Chondrocyte (in vitro differentiated cells): ENCODE results near the gene ALDH3A2. TPM values are rescaled to one million over a fixed set of nuclear protein-coding genes. Genes with fewer than 3 reads are reported as not detected.

Source experiments
- DNase-seq: peaks from one replicate; pipeline ENCODE4 v3.0.0; 2021; ENCODE audit warnings: mixed read lengths, low spot score
- H3K27ac Mint-ChIP-seq: one replicate; pipeline ENCODE4 v1.8.0; 2021; ENCODE audit warnings: mild to moderate bottlenecking, moderate library complexity, mixed read lengths; ENCODE audit not compliant: unreplicated experiment
- H3K27me3 Mint-ChIP-seq: 2 replicates; pipeline ENCODE4 v1.8.0; 2021; ENCODE audit warnings: low read depth, mixed read lengths
- H3K36me3 Mint-ChIP-seq: 2 replicates; pipeline ENCODE4 v1.8.0; 2021; ENCODE audit warnings: low read depth, mixed read lengths
- H3K4me1 Mint-ChIP-seq: 2 replicates; pipeline ENCODE4 v1.8.0; 2021; ENCODE audit warnings: low read depth, mild to moderate bottlenecking, mixed read lengths
- H3K4me3 Mint-ChIP-seq: one replicate; pipeline ENCODE4 v1.8.0; 2021; ENCODE audit warnings: mild to moderate bottlenecking, moderate library complexity, mixed read lengths; ENCODE audit not compliant: unreplicated experiment
- H3K9me3 Mint-ChIP-seq: 2 replicates; pipeline ENCODE4 v1.8.0; 2021; ENCODE audit warnings: low read depth, mixed read lengths
- total RNA-seq: library from RNA; stranded (reverse); gene quantifications from 3 replicates; pipeline ENCODE4 v1.2.1, GENCODE V29; 2021
- TF ChIP-seq, protein P1 (sequence below): fragments of 200-600 bp; sonication (generic); IDR thresholded peaks from 2 replicates; pipeline ENCODE4 v1.5.0; 2021; ENCODE audit warnings: antibody characterized with exemption, mild to moderate bottlenecking, moderate library complexity

ALDH3A2 gene
- total RNA-seq, 1 donor from 2014 or later, result 26.5 TPM

DNA sequence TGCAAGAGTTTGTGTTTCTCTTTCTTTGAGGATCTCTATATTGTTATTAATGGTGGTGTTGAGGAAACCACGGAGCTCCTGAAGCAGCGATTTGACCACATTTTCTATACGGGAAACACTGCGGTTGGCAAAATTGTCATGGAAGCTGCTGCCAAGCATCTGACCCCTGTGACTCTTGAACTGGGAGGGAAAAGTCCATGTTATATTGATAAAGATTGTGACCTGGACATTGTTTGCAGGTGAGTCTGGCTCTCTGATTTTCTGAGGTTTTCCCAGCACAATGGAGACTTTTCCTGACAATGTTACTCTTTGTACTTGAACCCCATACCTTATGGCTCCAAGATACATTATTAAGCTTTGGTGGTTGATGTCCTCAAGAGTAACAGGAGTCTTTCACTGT lies 7.8 kb downstream of the ALDH3A2 start:
- Mint-ChIP-seq H3K4me3 (no peak overlapping the region), H3K36me3 (peaks cover 20% of the 10 kb centered on the region), H3K27me3 (no peaks in the 10 kb centered on the region), H3K27ac (no peak overlapping the region), H3K4me1 (peaks cover 14% of the 10 kb centered on the region), H3K9me3 (no peaks in the 10 kb centered on the region)
- no peak for DNase-seq
- TF ChIP-seq, protein P1, sequence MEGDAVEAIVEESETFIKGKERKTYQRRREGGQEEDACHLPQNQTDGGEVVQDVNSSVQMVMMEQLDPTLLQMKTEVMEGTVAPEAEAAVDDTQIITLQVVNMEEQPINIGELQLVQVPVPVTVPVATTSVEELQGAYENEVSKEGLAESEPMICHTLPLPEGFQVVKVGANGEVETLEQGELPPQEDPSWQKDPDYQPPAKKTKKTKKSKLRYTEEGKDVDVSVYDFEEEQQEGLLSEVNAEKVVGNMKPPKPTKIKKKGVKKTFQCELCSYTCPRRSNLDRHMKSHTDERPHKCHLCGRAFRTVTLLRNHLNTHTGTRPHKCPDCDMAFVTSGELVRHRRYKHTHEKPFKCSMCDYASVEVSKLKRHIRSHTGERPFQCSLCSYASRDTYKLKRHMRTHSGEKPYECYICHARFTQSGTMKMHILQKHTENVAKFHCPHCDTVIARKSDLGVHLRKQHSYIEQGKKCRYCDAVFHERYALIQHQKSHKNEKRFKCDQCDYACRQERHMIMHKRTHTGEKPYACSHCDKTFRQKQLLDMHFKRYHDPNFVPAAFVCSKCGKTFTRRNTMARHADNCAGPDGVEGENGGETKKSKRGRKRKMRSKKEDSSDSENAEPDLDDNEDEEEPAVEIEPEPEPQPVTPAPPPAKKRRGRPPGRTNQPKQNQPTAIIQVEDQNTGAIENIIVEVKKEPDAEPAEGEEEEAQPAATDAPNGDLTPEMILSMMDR, result no peak

DNA sequence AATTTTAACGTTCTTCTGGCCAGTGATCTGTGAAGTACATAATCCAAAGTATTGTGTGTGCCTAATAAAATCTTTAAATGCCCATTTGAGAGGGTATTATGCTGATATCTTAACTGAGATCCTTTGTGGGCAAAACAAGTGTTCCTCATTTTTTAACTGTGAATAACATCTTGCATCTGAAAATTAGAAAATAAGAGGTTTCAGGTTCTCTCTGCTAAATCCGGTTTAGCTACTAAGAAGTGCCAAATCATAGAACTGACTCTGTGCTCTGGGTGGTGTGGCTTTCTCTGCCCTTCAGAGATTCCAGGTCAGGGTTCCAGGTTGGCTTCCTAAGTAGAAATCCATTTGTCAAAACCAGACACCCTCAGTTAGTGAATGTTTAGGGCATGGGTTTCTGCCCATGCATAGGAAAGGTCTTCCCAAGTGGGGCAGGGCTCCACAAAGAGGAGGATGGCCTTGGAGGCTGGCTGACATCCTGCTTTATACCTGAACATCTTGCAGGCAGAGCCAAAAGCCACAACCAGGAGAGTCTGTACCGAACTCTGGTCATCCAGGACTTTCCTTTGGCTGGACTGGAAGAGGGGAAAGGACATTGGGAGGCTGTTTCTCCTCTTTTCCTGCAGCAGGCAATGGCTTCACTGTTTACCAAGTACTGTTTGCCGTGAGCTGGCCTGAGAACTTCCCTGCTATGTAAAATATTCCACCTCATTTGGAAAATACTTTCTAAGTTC lies 8.5 kb downstream of the ALDH3A2 start:
- no peak for DNase-seq
- Mint-ChIP-seq H3K9me3 (no peaks in the 10 kb centered on the region), H3K27ac (no peak overlapping the region), H3K27me3 (no peaks in the 10 kb centered on the region), H3K4me1 (peaks cover 7% of the 10 kb centered on the region), H3K4me3 (no peak overlapping the region), H3K36me3 (peaks cover 20% of the 10 kb centered on the region)
- TF ChIP-seq, protein P1, result no peak

DNA sequence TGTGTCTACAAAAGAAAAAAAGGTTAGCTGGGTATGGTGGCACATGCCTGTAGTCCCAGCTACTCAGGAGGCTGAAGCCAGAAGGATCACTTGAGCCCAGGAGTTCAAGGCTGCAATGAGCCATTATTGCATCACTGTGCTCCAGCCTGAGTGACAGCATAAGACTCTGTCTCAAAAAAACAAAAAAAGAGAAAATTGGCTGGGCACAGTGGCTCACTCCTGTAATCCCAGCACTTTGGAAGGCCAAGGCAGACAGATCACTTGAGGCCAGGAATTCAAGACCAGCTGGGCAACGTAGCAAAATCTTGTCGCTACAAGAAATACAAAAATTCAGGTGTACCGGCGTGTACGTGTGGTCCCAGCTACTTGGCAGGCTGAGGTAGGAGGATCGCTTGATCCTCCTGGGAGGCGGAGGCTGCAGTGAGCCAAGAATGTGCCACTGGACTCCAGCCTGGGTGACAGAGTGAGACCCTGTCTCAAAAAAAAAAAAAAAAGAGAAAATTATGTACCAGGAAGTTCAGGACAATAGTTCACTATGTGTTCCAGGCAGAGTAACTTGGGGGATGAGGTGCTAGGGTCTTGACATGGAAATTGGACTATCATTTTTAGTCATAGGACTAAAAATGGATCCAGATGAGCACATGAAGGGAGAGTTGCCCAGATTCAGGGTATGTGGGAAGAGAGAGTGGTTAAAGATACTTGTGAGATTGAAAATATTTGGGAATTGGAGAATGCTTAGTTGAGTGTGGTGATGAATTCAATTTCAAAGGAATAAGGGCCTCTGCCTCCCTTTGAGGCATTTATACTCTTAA lies 11.0 kb downstream of the ALDH3A2 start:
- Mint-ChIP-seq H3K4me1 (no peaks in the 10 kb centered on the region), H3K27ac (no peak overlapping the region), H3K27me3 (no peaks in the 10 kb centered on the region), H3K4me3 (no peak overlapping the region), H3K36me3 (peaks cover 21% of the 10 kb centered on the region), H3K9me3 (no peaks in the 10 kb centered on the region)
- TF ChIP-seq, protein P1, result no peak
- DNase-seq, result no peak

DNA sequence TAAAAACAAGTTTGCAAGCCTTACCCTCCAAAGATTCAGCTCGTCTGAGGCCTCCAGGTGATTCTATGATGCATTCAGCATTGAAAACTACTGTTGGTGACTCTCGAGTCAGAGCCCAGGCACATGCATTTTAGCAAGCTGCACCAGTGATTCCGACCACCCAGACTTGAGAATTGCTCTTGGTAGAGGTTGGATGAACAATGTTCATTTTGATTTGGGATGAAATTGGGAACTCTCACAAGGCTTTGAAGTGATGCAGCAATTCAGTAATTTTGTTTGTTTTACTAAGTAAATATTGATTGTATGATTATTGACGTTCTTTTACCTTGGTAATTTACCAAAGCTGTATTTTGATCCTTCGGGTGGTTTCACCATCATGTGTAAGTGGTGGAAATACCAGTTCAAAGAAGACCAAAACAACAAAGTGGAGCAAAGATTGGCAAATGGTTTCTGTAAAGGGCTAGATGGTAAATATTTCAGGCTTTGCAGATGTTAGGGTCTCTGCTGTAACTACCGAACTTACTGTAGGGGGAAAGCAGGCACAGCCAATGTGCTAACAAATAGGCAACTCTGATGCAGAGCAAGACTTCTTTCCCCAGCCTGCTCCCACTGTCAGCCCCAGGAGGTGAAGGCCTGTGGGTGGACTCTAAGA lies 11.8 kb downstream of the ALDH3A2 start:
- no peaks in the 10 kb centered on the region for H3K9me3 Mint-ChIP-seq
- no peaks in the 10 kb centered on the region for H3K27me3 Mint-ChIP-seq
- no peak overlapping the region for H3K4me3 Mint-ChIP-seq
- TF ChIP-seq, protein P1, result no peak
- no peak overlapping the region for H3K27ac Mint-ChIP-seq
- DNase-seq, result no peak
- peaks cover 23% of the 10 kb centered on the region for H3K36me3 Mint-ChIP-seq
- no peaks in the 10 kb centered on the region for H3K4me1 Mint-ChIP-seq

DNA sequence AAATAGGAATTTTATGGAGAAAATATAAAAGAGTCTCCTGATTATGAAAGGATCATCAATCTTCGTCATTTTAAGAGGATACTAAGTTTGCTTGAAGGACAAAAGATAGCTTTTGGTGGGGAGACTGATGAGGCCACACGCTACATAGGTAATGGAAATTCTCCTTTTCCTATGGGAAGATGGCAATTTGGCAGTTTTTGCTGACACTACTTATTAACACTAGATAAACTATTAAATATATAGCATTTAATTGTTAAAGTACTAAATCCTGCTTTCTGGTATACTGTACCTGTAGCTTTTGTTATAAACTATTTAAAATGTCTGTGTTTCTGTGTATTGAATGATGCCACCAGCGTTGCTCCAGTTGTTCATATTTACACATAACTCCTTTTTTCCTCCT lies 12.6 kb downstream of the ALDH3A2 start:
- no peak for DNase-seq
- Mint-ChIP-seq H3K36me3 (peaks cover 23% of the 10 kb centered on the region), H3K27me3 (no peaks in the 10 kb centered on the region), H3K9me3 (no peaks in the 10 kb centered on the region), H3K4me1 (no peaks in the 10 kb centered on the region), H3K4me3 (no peak overlapping the region), H3K27ac (no peak overlapping the region)
- TF ChIP-seq, protein P1, result no peak
